Measurements from ENCODE around the gene IL19. TPM values are rescaled to one million over a fixed set of nuclear protein-coding genes. Genes with fewer than 3 reads are reported as not detected.

IL19 gene
- total and polyA plus RNA-seq, 2 donors (not counting 3 experiments of a cell fraction or from before 2014, with no cell fraction given): not detected

DNA sequence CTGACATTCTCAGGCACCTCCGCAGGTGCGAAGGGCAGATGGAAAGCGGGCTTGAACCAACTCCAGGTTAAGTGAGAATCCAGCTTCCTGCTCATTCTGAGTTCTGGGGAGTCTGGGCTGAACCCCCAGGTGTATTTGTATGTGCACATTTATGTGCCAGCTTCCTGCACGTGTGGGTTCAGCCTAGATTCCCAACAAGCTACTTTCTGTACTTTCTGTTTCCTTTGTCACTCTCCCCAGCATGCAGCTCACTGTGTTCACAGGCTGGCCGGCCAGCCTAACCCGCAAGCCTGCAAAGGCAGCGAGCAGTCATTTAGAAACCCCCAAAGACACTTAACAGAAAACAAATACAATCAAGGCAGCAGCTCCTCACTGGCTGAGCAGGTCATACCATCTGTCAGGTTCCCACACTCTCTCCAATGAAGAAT, 1.3 kb upstream of the IL19 start:
- intact Hi-C loops (cut with micrococcal nuclease): no loop called here
- H3K4me3 ChIP-seq (replicated peaks in 1 of 3; ENCODE audit: insufficient read depth in 1 of 3, low read depth in 1 of 3, low read length in 3 of 3): no peak overlapping the region
- H3K27ac ChIP-seq (ENCODE audit: insufficient read depth, low read depth, low read length): no peak overlapping the region
- H3K4me1 ChIP-seq (ENCODE audit: control insufficient read depth, extremely low read depth, insufficient read depth, low read length): no peaks in the 10 kb centered on the region
- no peak for TF ChIP-seq MYC (IDR thresholded peaks at IDR 0.05; ENCODE audit: low read depth, low read length)
- no peak for TF ChIP-seq CTCF (IDR thresholded peaks at IDR 0.05; ENCODE audit: extremely low read depth in 1 of 2, insufficient read depth in 1 of 2, low read depth in 1 of 2, low read length in 2 of 2)
- no peak for TF ChIP-seq POLR2A (IDR thresholded peaks at IDR 0.05; ENCODE audit: low read depth, low read length)
- no peak for TF ChIP-seq GATA2 (IDR thresholded peaks at IDR 0.05; ENCODE audit: insufficient read depth, insufficient read length, low read depth, low read length)
- no peak for TF ChIP-seq POLR2AphosphoS5 (IDR thresholded peaks at IDR 0.05; ENCODE audit: insufficient read depth, low read depth, low read length)
- no peak for TF ChIP-seq JUN (IDR thresholded peaks at IDR 0.05; ENCODE audit: borderline replicate concordance, insufficient read depth, insufficient read length, low read depth)
- no peak for TF ChIP-seq FOS (IDR thresholded peaks at IDR 0.05; ENCODE audit: borderline replicate concordance, insufficient read depth, low read length)
- TF ChIP-seq MAX (IDR thresholded peaks at IDR 0.05; ENCODE audit: insufficient read depth, insufficient read length): no peak
- TF ChIP-seq EZH2 (IDR thresholded peaks at IDR 0.05; ENCODE audit: borderline replicate concordance, low read depth, low read length, severe bottlenecking): no peak
- H4K20me1 ChIP-seq (replicated peaks; ENCODE audit: control insufficient read depth, extremely low read depth, insufficient read depth, low read length): no peaks in the 10 kb centered on the region
- H3K27me3 ChIP-seq (ENCODE audit: control insufficient read depth in 2 of 2, insufficient read depth in 2 of 2, low read length in 2 of 2): peaks cover 12 to 21% of the 10 kb centered on the region in 2 experiments
- FAIRE-seq (no peak), DNase-seq (ENCODE audit: low read depth, low spot score) (no peak)
- H3K4me2 ChIP-seq (ENCODE audit: insufficient read depth, low read length): no peak overlapping the region
- BruUV-seq (replicated peaks): no TSS peak
- no peaks in the 10 kb centered on the region for H3K9me1 ChIP-seq (replicated peaks; ENCODE audit: control insufficient read depth, extremely low read depth, insufficient read depth, low read length)
- POLR2A ChIA-PET: no interaction called here
- dilution Hi-C loops (cut with MboI; ENCODE audit: extremely low pct_ligation_motif_present, low sequenced_read_pairs): no loop called here
- no peaks in the 10 kb centered on the region for H3K79me2 ChIP-seq (ENCODE audit: control insufficient read depth, insufficient read depth, low read length)
- no peaks in the 10 kb centered on the region for H3K9me3 ChIP-seq (replicated peaks; ENCODE audit: control insufficient read depth, insufficient read depth, low read length)
- CTCF ChIA-PET: no interaction called here
- no peak overlapping the region for H2AFZ ChIP-seq (ENCODE audit: low read depth, low read length)
- H3K9ac ChIP-seq (replicated peaks; ENCODE audit: extremely low read depth, insufficient read depth, low read length): no peak overlapping the region
- no peaks in the 10 kb centered on the region for H3K36me3 ChIP-seq (ENCODE audit: control insufficient read depth in 2 of 2, extremely low read depth in 1 of 2, insufficient read depth in 2 of 2, low read length in 2 of 2)

Data from endothelial cell of umbilical vein (primary cell).